GM18909 (cell line): Measurements from ENCODE around the gene VAMP3.
"Not testable (repeated sequence)": the region's sequence is repeated elsewhere in the genome, so short reads cannot be mapped to it uniquely, and the experiment has no call there.

ENCODE experiments used
- ATAC-seq: cut with Tn5 transposase; IDR thresholded peaks from one replicate; pipeline ENCODE4 v1.9.1; 2021; ENCODE audit warnings: mild to moderate bottlenecking; ENCODE audit not compliant: unreplicated experiment, poor library complexity

VAMP3 gene

GRCh38 chr1:7761103-7761502 is 10.0 kb upstream of the VAMP3 start:
- ATAC-seq = no peak

GRCh38 chr1:7767176-7767575 is 3.9 kb upstream of the VAMP3 start:
- ATAC-seq = no peak

- no peak for ATAC-seq
These were observed 2.5 kb upstream of the VAMP3 start for GRCh38 chr1:7768583-7768982.

GRCh38 chr1:7769673-7770412 is 1.3 kb upstream of the VAMP3 start:
- ATAC-seq = no peak

GRCh38 chr1:7770669-7770996 is 463 bp upstream of the VAMP3 start:
- no peak for ATAC-seq

- ATAC-seq = peak; percentile 6
These were observed 765 bp downstream of the VAMP3 start for GRCh38 chr1:7771823-7772299.

GRCh38 chr1:7777591-7777990 is 6.5 kb downstream of the VAMP3 start:
- ATAC-seq = no peak

- ATAC-seq = no peak
These were observed 7.1 kb downstream of the VAMP3 start for GRCh38 chr1:7778133-7778628.

GRCh38 chr1:7780976-7781375 is 9.9 kb downstream of the VAMP3 start:
- ATAC-seq = no peak

GRCh38 chr1:7781501-7781900 is 10.4 kb downstream of the VAMP3 start:
- no peak for ATAC-seq

GRCh38 chr1:7781923-7782495 is 10.9 kb downstream of the VAMP3 start:
- ATAC-seq = no peak

- ATAC-seq = no peak
These were observed 12.1 kb downstream of the VAMP3 start for GRCh38 chr1:7783178-7783711.

- peak; percentile 86 for ATAC-seq
These were observed 12.9 kb downstream of the VAMP3 start, which contains the start of gene PER3 for GRCh38 chr1:7783826-7784491. PER3 (plus strand) TSS chr1:7784291; CDS start chr1:7784878, 587 bp downstream.

- no peak for ATAC-seq
These were observed 13.5 kb downstream of the VAMP3 start for GRCh38 chr1:7784492-7785071.

- no peak for ATAC-seq
These were observed 14.0 kb downstream of the VAMP3 start for GRCh38 chr1:7785108-7785507.

GRCh38 chr1:7786795-7787194 is 15.7 kb downstream of the VAMP3 start:
- no peak for ATAC-seq

- no peak for ATAC-seq
These were observed 18.7 kb downstream of the VAMP3 start for GRCh38 chr1:7789828-7790227.

- not testable (repeated sequence) for ATAC-seq
These were observed 19.9 kb downstream of the VAMP3 start for GRCh38 chr1:7791027-7791426.

GRCh38 chr1:7795406-7795805 is 24.3 kb downstream of the VAMP3 start:
- no peak for ATAC-seq

GRCh38 chr1:7805460-7805859 is 34.4 kb downstream of the VAMP3 start:
- ATAC-seq = no peak
